SU-DHL-6 (cell line): ENCODE measurements around the gene CLCA1.

Experiments used
- H2AFZ ChIP-seq: fragments of 200-600 bp; sonication (generic); 2 replicates; pipeline ENCODE4 v1.6.1; 2014; ENCODE audit warnings: low read depth, mild to moderate bottlenecking, moderate library complexity, mixed read lengths, antibody characterized with exemption, low read length; ENCODE audit not compliant: severe bottlenecking
- H3F3A ChIP-seq: fragments of 200-600 bp; shearing (Covaris generic); 2 replicates; pipeline ENCODE4 v1.6.0; 2016; ENCODE audit warnings: antibody characterized with exemption, mild to moderate bottlenecking; ENCODE audit not compliant: insufficient read depth
- H3K27ac ChIP-seq: fragments of 200-600 bp; sonication (generic); 2 replicates; pipeline ENCODE4 v1.5.1; 2016; ENCODE audit warnings: low read depth, mild to moderate bottlenecking, low read length, moderate library complexity, mixed read lengths
- H3K27me3 ChIP-seq: fragments of 200-600 bp; sonication (generic), shearing (Covaris generic); 2 replicates; pipeline ENCODE4 v1.6.0; 2014; ENCODE audit warnings: mild to moderate bottlenecking, low read length
- H3K36me3 ChIP-seq: fragments of 200-600 bp; sonication (generic); 2 replicates; pipeline ENCODE4 v1.6.1; 2014; ENCODE audit warnings: mild to moderate bottlenecking, low read length, mixed read lengths
- H3K4me2 ChIP-seq: fragments of 300-600, 200-600 bp; shearing (Covaris generic), sonication (generic); 2 replicates; pipeline ENCODE4 v1.6.0; 2014; ENCODE audit warnings: low read length, low read depth, mild to moderate bottlenecking; ENCODE audit not compliant: poor library complexity, severe bottlenecking
- H3K4me3 ChIP-seq: fragments of 200-600 bp; sonication (generic); 2 replicates; pipeline ENCODE4 v1.5.1; 2014; ENCODE audit warnings: antibody characterized with exemption, low read length, mild to moderate bottlenecking, mixed read lengths; ENCODE audit not compliant: insufficient read depth, poor library complexity, severe bottlenecking
- H3K79me2 ChIP-seq: fragments of 200-600 bp; sonication (generic); 2 replicates; pipeline ENCODE4 v1.6.1; 2014; ENCODE audit warnings: mild to moderate bottlenecking, low read length, moderate library complexity; ENCODE audit not compliant: insufficient read depth
- H3K9ac ChIP-seq: fragments of 200-600 bp; sonication (generic); 2 replicates; pipeline ENCODE4 v1.7.0; 2014; ENCODE audit warnings: mild to moderate bottlenecking, low read length
- H3K9me2 ChIP-seq: fragments of 200-600 bp; sonication (generic); replicated peaks from 2 replicates; pipeline ENCODE4 v1.6.1; 2014; ENCODE audit warnings: low read length; ENCODE audit not compliant: insufficient read depth
- H3K9me3 ChIP-seq: fragments of 200-600 bp; sonication (generic); 2 replicates; pipeline ENCODE4 v1.6.1; 2014; ENCODE audit warnings: low read length, mixed read lengths; ENCODE audit not compliant: insufficient read depth
- H4K20me1 ChIP-seq: fragments of 200-600 bp; sonication (generic); 2 replicates; pipeline ENCODE4 v1.6.1; 2014; ENCODE audit warnings: low read depth, mild to moderate bottlenecking, antibody characterized with exemption, low read length, moderate library complexity, mixed read lengths
- EZH2phosphoT487 ChIP-seq: fragments of 200-600 bp; sonication (generic), shearing (Covaris generic); conservative IDR thresholded peaks from 2 replicates; pipeline ENCODE4 v1.6.1; 2018; ENCODE audit warnings: mild to moderate bottlenecking, antibody characterized with exemption, low read length, moderate library complexity, mixed read lengths
- TF ChIP-seq, protein P1 (sequence below): fragments of 200-600 bp; sonication (generic); IDR thresholded peaks from one replicate; pipeline ENCODE4 v1.5.1; 2017; ENCODE audit warnings: antibody characterized with exemption, mild to moderate bottlenecking, low read length, moderate library complexity; ENCODE audit not compliant: insufficient read depth, poor library complexity, severe bottlenecking

CLCA1 gene

DNA sequence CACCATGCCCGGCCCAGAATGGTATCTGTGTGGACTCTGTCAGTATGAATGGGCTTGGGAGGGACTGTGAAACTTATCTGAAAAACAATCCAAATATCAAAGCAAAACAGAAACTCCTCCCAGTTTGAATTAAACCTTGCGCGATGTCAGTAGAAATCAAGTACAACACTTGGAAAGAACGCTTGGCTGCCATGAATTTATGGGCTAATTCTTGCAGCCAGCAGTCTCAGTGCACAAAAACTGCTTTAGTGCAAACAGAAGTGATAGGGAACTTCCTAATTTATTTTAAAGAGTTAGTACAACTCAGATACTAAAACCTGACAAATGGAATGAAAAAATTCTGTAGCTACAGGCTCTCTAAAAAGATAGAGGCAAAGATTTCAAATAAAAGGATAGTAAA is 8.5 kb downstream of the CLCA1 start:
- Histone ChIP-seq H3K9ac (no peak overlapping the region), H3K27me3 (no peaks in the 10 kb centered on the region), H3K79me2 (no peaks in the 10 kb centered on the region), H3K4me2 (no peak overlapping the region), H3K9me3 (no peaks in the 10 kb centered on the region), H4K20me1 (no peaks in the 10 kb centered on the region), H3K36me3 (no peaks in the 10 kb centered on the region), H2AFZ (no peak overlapping the region), H3K4me3 (no peak overlapping the region), H3F3A (no peaks in the 10 kb centered on the region), H3K9me2 (no peaks in the 10 kb centered on the region), H3K27ac (no peak overlapping the region)
- no peak for TF ChIP-seq EZH2phosphoT487
- TF ChIP-seq, protein P1, sequence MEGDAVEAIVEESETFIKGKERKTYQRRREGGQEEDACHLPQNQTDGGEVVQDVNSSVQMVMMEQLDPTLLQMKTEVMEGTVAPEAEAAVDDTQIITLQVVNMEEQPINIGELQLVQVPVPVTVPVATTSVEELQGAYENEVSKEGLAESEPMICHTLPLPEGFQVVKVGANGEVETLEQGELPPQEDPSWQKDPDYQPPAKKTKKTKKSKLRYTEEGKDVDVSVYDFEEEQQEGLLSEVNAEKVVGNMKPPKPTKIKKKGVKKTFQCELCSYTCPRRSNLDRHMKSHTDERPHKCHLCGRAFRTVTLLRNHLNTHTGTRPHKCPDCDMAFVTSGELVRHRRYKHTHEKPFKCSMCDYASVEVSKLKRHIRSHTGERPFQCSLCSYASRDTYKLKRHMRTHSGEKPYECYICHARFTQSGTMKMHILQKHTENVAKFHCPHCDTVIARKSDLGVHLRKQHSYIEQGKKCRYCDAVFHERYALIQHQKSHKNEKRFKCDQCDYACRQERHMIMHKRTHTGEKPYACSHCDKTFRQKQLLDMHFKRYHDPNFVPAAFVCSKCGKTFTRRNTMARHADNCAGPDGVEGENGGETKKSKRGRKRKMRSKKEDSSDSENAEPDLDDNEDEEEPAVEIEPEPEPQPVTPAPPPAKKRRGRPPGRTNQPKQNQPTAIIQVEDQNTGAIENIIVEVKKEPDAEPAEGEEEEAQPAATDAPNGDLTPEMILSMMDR, result no peak

DNA sequence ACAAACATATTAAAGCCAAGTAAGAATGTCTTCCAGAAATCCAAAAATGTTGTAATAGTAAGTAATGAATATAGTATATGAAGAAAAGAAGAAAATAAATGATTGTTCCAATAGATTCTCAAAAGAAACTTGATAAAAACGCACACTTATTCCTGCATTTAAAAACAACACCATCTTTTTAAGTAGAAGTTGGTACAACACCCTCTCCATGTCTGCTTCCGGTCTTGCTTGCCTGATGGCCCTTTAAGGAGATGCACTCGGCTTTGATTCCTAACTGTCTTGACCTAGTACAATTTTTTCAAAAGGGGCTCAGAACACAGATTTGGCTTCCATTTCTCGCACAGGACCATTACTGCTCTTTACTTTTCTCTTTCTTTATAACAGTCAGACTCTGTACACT is 9.0 kb downstream of the CLCA1 start:
- Histone ChIP-seq H3K36me3 (no peaks in the 10 kb centered on the region), H3K27me3 (no peaks in the 10 kb centered on the region), H3F3A (no peaks in the 10 kb centered on the region), H3K9me3 (no peaks in the 10 kb centered on the region), H3K9ac (no peak overlapping the region), H3K9me2 (no peaks in the 10 kb centered on the region), H4K20me1 (no peaks in the 10 kb centered on the region), H2AFZ (no peak overlapping the region), H3K4me3 (no peak overlapping the region), H3K79me2 (no peaks in the 10 kb centered on the region), H3K4me2 (no peak overlapping the region), H3K27ac (no peak overlapping the region)
- no peak for TF ChIP-seq EZH2phosphoT487
- TF ChIP-seq, protein P1, result no peak

DNA sequence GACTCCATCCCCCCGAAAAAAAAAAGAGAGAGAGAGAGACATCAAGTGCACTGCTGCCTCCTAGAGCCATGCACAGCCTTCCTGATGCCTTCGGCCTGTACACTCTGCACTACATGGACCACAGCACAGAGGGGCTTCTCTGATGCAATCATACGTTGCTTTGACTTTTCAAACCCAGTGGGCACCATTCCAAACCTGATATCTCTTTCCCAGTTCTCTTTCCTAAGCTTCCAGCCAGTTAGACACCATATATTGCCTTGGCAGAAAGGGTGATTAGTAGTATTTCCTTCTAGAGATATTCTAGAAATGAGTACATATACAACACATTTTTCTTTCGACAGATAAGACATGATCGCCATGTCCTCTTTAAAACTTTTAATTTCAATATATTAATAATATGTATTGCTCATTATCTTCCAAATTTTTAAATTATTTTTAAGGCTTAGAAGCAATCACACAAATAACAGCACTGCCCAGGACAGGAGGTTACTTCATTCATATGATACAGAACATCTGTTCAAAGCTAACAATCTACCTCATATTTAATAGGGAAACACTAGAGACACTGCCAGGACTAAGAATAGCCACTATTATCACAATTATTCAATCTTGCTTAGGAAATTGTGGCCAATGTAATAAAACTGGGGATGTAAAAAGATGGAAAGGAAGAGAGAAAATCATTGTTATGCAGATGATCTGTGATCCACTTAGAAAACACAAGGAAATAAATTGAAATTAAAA is 9.9 kb downstream of the CLCA1 start:
- H4K20me1 ChIP-seq, result no peaks in the 10 kb centered on the region
- TF ChIP-seq EZH2phosphoT487, result no peak
- TF ChIP-seq, protein P1, result no peak
- H3K9me3 ChIP-seq, result no peaks in the 10 kb centered on the region
- no peaks in the 10 kb centered on the region for H3K9me2 ChIP-seq
- no peak overlapping the region for H3K9ac ChIP-seq
- no peaks in the 10 kb centered on the region for H3F3A ChIP-seq
- H3K36me3 ChIP-seq, result no peaks in the 10 kb centered on the region
- H3K79me2 ChIP-seq, result no peaks in the 10 kb centered on the region
- no peak overlapping the region for H3K27ac ChIP-seq
- H3K4me3 ChIP-seq, result no peak overlapping the region
- no peak overlapping the region for H2AFZ ChIP-seq
- H3K27me3 ChIP-seq, result no peaks in the 10 kb centered on the region
- no peak overlapping the region for H3K4me2 ChIP-seq
